ENCODE data around the gene EPHB1. TPM values are rescaled to one million over a fixed set of nuclear protein-coding genes. Genes with fewer than 3 reads are reported as not detected.

The EPHB1 gene
- polyA plus RNA-seq, 3 donors = 0.06 to 0.55 TPM; not detected in 1

GRCh38 chr3:135140591-135140990 is 345.5 kb downstream of the EPHB1 start:
- Histone ChIP-seq H3K79me2 (ENCODE audit: insufficient read depth, low read length) (no peaks in the 10 kb centered on the region), H2AFZ (ENCODE audit: insufficient read depth, low read depth, low read length, poor library complexity, severe bottlenecking) (no peak overlapping the region), H4K20me1 (ENCODE audit: insufficient read depth, low read length) (no peaks in the 10 kb centered on the region), H3K9me3 (replicated peaks in 1 of 2; ENCODE audit: control insufficient read depth in 1 of 2, insufficient read depth in 1 of 2, low read length in 2 of 2) (no peaks in the 10 kb centered on the region), H3K9ac (ENCODE audit: insufficient read depth, low read length, poor library complexity, severe bottlenecking) (no peak overlapping the region), H3K4me1 (ENCODE audit: control insufficient read depth in 1 of 2, insufficient read depth in 2 of 2, low read length in 2 of 2) (no peaks in the 10 kb centered on the region), H3K27ac (ENCODE audit: low read depth in 1 of 2, low read length in 2 of 2) (no peak overlapping the region), H3K36me3 (replicated peaks in 1 of 2; ENCODE audit: control insufficient read depth in 1 of 2, insufficient read depth in 2 of 2, low read length in 2 of 2) (no peaks in the 10 kb centered on the region), H3K27me3 (ENCODE audit: control insufficient read depth in 2 of 2, insufficient read depth in 2 of 2, low read length in 2 of 2) (no peaks in the 10 kb centered on the region), H3K4me3 (replicated peaks in 1 of 3; ENCODE audit: low read depth in 2 of 3, low read length in 3 of 3) (no peak overlapping the region), H3K4me2 (replicated peaks; ENCODE audit: extremely low read depth, low read length, poor library complexity, severe bottlenecking) (no peak overlapping the region)
- TF ChIP-seq, protein P1, sequence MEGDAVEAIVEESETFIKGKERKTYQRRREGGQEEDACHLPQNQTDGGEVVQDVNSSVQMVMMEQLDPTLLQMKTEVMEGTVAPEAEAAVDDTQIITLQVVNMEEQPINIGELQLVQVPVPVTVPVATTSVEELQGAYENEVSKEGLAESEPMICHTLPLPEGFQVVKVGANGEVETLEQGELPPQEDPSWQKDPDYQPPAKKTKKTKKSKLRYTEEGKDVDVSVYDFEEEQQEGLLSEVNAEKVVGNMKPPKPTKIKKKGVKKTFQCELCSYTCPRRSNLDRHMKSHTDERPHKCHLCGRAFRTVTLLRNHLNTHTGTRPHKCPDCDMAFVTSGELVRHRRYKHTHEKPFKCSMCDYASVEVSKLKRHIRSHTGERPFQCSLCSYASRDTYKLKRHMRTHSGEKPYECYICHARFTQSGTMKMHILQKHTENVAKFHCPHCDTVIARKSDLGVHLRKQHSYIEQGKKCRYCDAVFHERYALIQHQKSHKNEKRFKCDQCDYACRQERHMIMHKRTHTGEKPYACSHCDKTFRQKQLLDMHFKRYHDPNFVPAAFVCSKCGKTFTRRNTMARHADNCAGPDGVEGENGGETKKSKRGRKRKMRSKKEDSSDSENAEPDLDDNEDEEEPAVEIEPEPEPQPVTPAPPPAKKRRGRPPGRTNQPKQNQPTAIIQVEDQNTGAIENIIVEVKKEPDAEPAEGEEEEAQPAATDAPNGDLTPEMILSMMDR (IDR thresholded peaks at IDR 0.05) = no peak
- Mint-ChIP-seq H3K27me3 (ENCODE audit: low read depth in 3 of 3) (peaks cover 0 to 3% (median 0%) of the 10 kb centered on the region in 3 donors), H3K27ac (no peak overlapping the region), H3K4me1 (no peaks in the 10 kb centered on the region), H3K9me3 (peaks cover 0 to 5% (median under 1%) of the 10 kb centered on the region in 7 donors), H3K36me3 (no peaks in the 10 kb centered on the region), H3K4me3 (no peak overlapping the region)
- intact Hi-C loops (cut with micrococcal nuclease) = no loop called here
- no peak for DNase-seq
- WGBS (ENCODE audit: insufficient coverage) = no CpG with 5 or more reads among the region's 3 CpGs

- WGBS (ENCODE audit: insufficient coverage) = 83% methylated on average over 1 of the region's 5 CpGs
- Mint-ChIP-seq H3K27ac (no peak overlapping the region), H3K9me3 (peaks cover 0 to 5% (median 2%) of the 10 kb centered on the region in 7 donors), H3K27me3 (ENCODE audit: low read depth in 3 of 3) (peaks cover 0 to 3% (median 2%) of the 10 kb centered on the region in 3 donors), H3K36me3 (no peaks in the 10 kb centered on the region), H3K4me1 (no peaks in the 10 kb centered on the region), H3K4me3 (no peak overlapping the region)
- H3K4me2 ChIP-seq (replicated peaks; ENCODE audit: extremely low read depth, low read length, poor library complexity, severe bottlenecking) = no peak overlapping the region
- no peak overlapping the region for H3K27ac ChIP-seq (ENCODE audit: low read depth in 1 of 2, low read length in 2 of 2)
- intact Hi-C loops (cut with micrococcal nuclease) = no loop called here
- no peak for DNase-seq
- no peak overlapping the region for H3K9ac ChIP-seq (ENCODE audit: insufficient read depth, low read length, poor library complexity, severe bottlenecking)
- H4K20me1 ChIP-seq (ENCODE audit: insufficient read depth, low read length) = no peaks in the 10 kb centered on the region
- H3K36me3 ChIP-seq (replicated peaks in 1 of 2; ENCODE audit: control insufficient read depth in 1 of 2, insufficient read depth in 2 of 2, low read length in 2 of 2) = no peaks in the 10 kb centered on the region
- TF ChIP-seq, protein P1 (IDR thresholded peaks at IDR 0.05) = no peak
- no peak overlapping the region for H2AFZ ChIP-seq (ENCODE audit: insufficient read depth, low read depth, low read length, poor library complexity, severe bottlenecking)
- H3K79me2 ChIP-seq (ENCODE audit: insufficient read depth, low read length) = no peaks in the 10 kb centered on the region
- no peaks in the 10 kb centered on the region for H3K4me1 ChIP-seq (ENCODE audit: control insufficient read depth in 1 of 2, insufficient read depth in 2 of 2, low read length in 2 of 2)
- no peaks in the 10 kb centered on the region for H3K27me3 ChIP-seq (ENCODE audit: control insufficient read depth in 2 of 2, insufficient read depth in 2 of 2, low read length in 2 of 2)
- H3K9me3 ChIP-seq (replicated peaks in 1 of 2; ENCODE audit: control insufficient read depth in 1 of 2, insufficient read depth in 1 of 2, low read length in 2 of 2) = no peaks in the 10 kb centered on the region
- H3K4me3 ChIP-seq (replicated peaks in 1 of 3; ENCODE audit: low read depth in 2 of 3, low read length in 3 of 3) = no peak overlapping the region
Measured at GRCh38 chr3:135141160-135141559, 346.1 kb downstream of the EPHB1 start.
